Stimulated activated CD4-positive, alpha-beta T cell treated with anti-CD3 and anti-CD28 coated beads, Interleukin-4, amount 100 ng/mL, for 4 hours (primary cell): Measurements from ENCODE around the gene GH1.

Experiments used
- DNase-seq, 2 experiments: peaks; one replicate each; pipeline ENCODE4 v3.0.0-alpha.2; 2020

Gene GH1

DNA sequence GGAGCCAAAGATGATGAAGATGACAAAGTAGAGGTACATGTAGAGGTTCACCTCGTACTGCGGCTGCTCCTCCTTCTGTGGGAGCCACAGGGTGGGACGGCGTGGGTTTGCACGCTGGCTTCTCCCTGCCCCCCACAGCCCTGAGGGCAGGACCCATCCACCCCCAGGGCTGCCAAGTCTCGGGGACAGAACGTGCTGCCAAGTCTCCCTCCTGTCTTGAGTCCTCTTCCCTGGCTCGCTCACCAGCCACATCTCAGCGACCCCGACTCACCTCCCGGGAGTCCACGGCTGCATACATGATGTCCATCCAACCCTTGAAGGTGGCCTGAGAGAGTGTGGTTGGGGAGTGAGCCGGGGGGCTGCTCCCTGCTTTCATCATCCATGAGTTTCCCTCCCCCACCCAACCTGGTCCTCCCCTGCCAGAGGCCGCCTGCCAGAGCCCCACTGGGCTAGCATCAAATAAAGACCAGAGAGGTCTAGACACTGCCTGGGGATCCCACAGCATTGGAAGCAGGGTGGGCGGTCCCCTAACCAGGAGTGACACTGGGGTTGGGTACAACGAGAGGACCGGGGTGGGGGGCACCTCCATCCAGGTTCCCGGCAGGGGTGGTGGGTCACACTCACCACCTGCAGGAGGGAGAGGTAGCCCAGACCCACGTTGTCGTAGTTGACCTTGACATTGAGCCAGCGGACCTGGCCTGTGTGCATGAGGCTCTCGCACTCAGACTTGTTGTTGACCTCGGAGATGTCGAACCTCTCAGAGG lies 26.3 kb upstream of the GH1 start:
- DNase-seq: no peak

DNA sequence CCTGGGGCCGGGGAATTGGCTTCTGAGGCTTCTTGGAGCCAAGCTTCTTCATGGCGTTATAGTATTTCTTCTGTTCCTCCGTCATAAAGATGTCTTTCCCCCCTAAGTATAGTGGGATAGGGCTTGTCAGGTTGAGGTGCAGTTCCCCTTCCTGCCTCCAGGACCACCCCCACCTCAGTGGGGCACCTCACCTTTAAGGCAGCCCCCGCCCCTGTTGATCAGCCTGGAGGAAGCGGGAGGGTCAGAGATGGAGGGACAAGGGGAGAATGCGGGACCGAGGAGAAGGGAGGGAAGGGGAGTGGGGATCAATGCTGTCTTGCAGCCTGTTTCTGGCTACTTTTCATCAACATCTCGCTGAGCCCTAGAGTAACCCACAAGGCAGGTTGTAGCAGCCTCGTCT lies 25.1 kb upstream of the GH1 start:
- DNase-seq: no peak

DNA sequence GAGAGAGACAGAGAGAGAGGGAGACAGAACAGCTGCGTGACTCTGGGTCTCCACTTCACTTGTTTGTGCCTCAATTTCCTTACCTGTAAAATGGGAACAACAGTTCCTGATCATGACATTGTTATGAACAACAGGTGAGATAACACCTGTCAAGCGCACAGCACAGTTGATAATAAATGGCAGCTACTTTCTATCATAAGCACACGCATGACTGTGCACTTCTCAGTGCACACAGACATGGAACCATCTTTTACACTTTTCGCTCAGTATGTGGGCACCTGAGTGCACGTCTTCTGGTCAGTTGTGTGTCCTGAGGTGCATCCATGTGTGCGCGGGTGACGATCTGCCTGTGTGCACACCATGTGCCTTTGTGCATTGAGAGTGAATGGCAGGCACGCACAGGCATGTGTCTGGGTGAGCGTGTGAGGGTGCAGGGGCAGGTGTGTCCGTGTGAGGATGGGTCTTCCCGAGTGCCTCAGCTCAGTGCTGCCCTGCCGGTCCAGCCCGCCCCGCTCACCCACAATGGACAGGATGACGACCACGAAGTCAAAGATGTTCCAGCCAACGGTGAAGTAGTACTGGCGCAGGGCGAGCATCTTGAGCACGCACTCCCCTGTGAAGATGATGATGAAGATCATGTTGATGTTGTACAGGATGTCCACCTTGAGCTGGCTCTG lies 23.8 kb upstream of the GH1 start:
- no peak for DNase-seq

DNA sequence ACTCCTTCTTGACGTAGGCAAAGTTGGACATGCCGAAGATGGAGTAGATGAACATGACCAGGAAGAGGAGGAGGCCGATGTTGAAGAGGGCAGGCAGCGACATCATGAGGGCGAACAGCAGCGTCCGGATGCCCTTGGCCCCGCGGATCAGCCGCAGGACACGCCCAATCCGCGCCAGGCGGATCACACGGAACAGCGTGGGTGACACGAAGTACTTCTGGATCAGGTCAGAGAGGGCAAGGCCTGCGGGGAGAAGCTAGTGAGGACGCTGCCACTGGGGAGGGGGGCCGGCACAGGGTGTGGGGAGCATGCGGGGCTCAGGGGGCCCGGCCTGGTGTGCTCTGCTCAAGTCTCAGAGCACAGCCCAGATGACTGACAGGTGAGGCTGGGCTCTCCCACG lies 23.1 kb upstream of the GH1 start:
- DNase-seq: no peak

GRCh38 chr17:63941162-63941561 lies 22.5 kb upstream of the GH1 start:
- no peak for DNase-seq

GRCh38 chr17:63940584-63940983 lies 21.9 kb upstream of the GH1 start:
- DNase-seq: no peak

GRCh38 chr17:63939884-63940283 lies 21.2 kb upstream of the GH1 start:
- DNase-seq: no peak

DNA sequence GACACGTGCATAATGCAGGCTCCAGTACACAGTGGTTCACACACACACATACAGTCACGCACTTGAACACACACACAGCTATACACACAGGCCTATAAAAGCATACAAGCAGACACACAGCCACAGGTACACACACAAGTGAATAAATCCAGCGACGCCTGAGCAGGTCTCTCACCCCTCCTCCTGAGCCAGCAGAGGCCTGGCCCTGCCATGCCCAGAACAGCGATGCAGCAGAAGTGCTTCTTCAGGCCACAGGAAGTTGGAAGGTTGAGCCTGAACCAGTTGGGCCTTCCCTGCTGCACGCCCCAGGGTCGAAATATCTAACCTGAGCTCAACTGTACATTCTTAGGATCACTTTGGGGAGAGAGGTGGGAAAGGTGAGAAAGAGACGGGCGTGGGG lies 20.8 kb upstream of the GH1 start:
- no peak for DNase-seq

DNA sequence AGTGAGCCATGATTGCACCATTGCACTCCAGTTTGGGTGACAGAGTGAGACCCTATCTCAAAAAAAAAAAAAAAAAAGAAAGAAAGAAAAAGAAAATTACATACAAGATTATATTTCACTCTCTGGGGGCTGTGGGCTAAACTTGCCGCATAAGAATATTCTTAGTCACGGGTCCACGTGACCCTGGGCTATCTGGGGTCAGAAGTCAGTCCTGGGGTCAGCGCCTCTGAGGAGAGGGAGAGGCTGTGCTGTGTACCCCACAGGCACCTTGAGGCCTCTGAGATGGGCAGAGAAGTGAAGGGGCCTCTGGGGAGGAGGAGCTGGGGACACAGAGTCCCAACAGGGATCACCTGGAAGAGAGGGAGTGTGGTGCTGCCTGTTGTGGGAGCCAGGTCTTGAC lies 19.3 kb upstream of the GH1 start:
- no peak for DNase-seq

GRCh38 chr17:63937319-63937718 lies 18.7 kb upstream of the GH1 start:
- DNase-seq: no peak

GRCh38 chr17:63934183-63935112 lies 15.8 kb upstream of the GH1 start:
- DNase-seq: no peak

DNA sequence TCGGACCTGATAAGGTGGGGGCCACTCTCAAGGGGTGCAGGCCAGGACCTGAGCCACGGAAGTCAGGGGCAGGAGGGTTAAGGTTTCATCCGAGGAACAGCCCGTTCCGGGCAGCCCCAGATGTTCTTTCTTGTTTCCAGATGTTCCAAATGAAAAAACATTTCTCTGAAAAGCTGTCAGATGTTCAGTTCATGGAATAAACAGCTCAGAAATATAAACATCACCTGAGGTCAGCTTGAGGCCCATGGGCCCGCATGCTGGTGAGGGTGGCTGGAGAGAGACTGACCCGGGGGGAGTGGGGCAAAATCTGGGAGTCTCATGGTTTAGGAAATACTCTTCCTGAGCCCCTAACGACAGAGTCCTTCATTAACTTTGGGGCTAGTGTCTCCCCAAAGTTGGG lies 15.0 kb upstream of the GH1 start:
- DNase-seq: no peak

GRCh38 chr17:63932721-63933120 lies 14.1 kb upstream of the GH1 start:
- no peak for DNase-seq

GRCh38 chr17:63931981-63932561 lies 13.4 kb upstream of the GH1 start, which contains the start of gene CD79B:
CD79B (minus strand) TSS chr17:63932331; CDS start chr17:63932261, 70 bp downstream.
- DNase-seq: peak; percentile 22 to 39

GRCh38 chr17:63930951-63931575 lies 12.4 kb upstream of the GH1 start:
- DNase-seq: peak; percentile 51 to 52

DNA sequence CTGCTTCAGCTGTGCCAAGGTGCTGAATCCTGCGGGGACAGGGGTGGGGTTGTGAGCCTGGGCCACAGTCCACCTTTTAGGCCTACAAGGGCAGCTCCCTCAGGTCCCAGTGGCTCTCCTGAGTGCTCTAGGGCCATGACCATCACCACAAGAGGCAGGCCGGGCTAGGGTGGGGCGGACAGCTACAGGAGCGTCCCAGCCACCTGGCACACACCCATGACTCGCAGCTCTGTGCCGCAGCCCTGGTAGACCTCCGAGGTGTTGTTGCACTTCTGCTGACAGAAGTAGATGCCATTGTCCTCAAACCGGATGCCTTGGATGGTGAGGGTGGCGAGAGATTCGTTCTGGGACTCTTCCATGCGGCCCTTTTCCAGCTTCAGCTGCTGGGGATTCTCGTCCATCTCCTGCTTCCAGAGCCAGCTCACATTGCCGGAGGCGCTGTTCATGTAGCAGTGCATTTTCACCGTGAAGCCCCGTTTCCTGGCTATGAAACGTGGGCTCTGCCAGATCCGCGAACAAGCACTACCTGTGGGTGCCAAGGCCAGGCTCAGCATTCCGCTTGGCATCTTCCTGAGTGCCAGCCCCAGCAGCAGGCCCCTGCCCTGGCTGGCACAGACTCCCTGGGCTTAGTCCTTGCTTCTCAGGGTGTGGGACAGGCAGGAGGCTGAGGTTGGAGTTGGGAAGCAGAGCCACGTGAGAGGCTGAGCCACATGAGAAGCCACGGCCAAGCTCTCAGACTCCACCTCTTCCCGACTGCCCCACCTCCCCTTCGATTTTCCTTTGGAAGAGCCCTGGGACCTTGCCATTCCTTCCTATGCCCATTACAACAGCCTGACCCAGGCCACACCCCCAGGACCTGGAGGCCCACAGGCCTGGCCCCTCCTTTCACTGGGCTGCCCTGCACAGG lies 11.5 kb upstream of the GH1 start:
- no peak for DNase-seq

DNA sequence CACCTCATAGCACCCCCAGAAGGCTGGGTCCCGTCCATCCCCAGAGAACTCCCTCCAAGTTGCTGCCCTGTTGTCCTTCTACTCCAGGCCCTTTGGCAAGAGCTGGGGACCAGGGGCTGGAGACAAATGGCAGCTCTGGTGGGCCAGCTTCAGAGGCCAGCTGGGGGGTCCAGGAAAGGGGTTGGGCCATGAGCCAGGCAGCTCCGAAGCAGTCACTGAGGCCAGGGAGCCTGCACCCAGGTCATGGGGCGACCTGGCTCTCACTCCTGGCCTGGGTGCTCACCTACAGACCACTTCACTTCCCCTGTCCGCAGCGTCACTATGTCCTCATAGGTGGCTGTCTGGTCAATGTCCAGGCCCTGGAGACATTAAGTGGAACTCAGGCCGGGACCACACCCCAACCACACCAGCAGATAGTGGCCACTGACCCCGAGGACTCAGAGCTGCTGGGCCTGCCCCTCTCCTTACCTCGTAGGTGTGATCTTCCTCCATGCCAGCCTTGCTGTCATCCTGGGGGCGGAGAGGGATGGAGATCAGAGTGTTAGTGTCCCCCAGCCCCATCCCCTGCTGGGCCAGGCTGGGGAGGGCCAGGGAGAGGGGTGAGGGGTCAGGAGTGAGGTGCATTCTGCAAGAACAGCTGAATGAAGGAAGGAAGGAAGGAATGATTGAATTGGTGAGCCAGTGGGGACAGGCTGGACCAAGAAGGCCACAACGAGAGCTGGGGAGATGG lies 10.5 kb upstream of the GH1 start:
- DNase-seq: no peak

GRCh38 chr17:63928172-63928666 lies 9.6 kb upstream of the GH1 start:
- no peak for DNase-seq

DNA sequence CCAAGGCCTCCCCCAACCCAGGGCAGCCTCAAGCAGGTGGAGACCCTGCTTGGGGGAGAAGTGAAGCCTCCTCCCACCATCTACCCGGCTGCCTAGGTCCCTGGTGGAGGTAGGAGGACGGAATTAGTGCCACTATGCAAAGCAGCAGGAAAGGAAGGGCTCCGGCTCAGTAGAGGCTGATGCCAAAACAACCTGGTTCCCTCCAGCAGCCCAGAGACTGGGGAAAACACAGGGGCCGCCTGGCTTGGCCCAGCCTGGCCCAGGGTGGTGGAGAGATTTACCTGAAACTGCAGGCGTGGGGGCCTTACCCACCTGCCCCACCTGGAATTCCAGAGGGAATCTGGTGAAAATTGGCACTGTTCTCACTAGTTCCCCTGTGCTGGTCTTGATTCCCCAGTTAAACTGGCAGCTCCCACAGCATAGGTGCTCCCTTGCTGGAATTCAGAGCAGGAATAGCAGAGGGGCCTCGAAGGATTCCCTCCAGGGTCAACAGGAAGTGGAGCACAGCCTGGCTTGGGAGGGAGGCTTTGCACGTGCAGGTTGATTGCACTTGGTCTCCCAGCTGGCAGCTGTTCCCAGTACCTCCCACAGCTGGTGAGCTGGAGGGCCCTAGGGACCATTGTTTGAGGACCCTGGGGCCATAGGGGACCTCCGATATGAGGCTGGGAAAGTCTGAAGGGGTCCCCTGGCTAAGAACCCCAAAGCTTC lies 9.0 kb upstream of the GH1 start:
- DNase-seq: no peak

DNA sequence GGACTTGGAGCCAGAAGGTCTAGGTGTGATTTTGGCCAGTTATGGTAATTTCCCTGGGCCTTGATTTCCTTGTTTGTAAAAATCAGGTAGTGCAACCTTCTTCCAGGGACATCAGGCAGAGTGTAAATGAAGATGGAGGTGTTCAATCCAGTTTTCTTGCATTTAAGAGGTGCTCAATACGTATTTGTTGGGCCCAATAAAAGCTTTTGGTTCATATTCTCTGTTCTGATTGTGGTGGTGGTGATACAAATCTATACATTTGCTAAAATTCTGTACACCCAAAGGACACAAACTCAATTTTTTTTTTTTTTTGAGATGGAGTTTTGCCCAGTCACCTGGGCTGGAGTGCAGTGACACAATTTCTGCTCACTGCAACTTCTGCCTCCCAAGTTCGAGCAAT lies 7.5 kb upstream of the GH1 start:
- no peak for DNase-seq
